Stimulated activated naive CD4-positive, alpha-beta T cell treated with Interleukin-2 at 50 U/mL for 16 hours (primary cell): Measurements from ENCODE around the gene AGPS.
"Not testable (repeated sequence)": the region's sequence is repeated elsewhere in the genome, so short reads cannot be mapped to it uniquely, and the experiment has no call there.

Experiments
- DNase-seq: peaks from one replicate; lab custom pipeline; 2025; lab: John Stamatoyannopoulos, UW

AGPS gene

DNA sequence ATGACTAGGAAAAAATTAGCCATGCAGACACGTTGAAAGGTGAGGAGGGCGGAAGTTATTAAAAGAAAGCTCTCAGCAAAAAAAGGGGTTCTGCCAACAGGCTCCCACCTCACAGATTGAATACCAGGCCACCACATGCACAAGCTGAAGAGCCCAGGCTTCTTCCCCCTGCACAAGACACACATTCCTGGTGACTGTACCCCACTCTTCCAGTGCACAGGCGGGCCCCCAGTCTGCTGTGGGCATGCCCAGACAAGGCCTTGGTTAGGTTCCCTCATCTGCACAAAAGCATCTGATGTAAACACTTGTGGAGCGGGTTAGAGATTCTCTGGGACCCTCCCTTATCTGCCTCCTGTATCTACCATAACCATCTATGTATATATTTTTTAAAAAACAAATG lies 81.7 kb downstream of the AGPS start:
- no peak for DNase-seq

DNA sequence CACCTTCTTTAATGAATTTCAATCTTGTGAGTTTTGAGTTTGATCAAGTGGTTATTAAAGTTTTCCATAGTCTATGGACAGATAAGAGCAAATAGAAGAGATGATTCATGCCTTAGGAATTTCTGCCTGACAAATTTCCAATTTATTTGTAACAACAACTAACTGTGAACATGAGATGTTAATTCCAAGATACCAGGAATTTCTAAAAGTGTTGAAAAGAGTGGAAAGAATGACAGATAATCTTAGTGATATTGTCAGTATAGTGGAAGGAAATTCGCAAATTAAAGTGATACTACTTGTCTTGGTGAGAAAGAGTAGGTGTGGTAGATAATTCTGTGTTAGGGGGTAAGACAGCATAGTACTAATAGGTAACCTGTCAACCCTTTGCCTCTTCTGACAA lies 82.4 kb downstream of the AGPS start:
- no peak for DNase-seq

GRCh38 chr2:177476897-177477296 lies 84.3 kb downstream of the AGPS start:
- no peak for DNase-seq

GRCh38 chr2:177478029-177478428 lies 85.5 kb downstream of the AGPS start:
- DNase-seq: no peak

DNA sequence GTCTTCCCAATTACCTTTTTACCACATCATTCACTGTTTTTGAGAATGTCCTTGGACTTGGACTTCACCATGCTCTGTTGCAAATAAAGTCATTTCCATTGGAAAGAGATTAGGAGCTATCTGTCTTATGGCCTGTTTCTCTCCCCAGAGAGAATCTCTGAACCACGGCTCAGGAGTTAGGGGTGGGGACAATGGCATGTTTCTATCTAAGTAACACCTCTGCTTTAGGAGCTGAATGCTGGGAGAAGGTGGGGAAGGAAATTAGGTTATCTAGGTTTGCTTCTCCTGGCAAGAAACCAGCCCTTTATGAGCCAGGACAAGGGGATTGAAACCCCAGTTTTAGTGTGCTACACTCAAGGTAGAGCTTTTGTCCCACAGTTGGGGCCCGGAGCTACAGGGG lies 86.3 kb downstream of the AGPS start:
- no peak for DNase-seq

DNA sequence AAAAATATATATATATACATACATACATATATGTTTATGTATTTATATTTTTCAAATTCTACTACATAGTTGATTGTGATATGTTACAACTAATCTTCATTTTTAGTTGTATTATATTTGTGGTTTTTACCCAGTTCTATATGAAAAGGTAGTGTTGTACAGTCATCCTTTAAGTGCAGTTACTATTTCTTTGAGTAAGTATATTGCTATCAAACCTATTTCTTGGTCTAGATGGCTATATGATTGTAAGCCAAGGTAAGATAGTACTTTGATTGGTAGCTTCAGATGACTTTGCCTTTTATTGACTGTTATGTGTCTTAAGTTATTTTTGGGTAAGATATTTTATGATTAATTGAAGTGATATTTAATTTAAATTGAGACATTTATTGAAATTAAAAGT lies 89.6 kb downstream of the AGPS start:
- no peak for DNase-seq

- DNase-seq: no peak
Measured at GRCh38 chr2:177483531-177483930, 91.0 kb downstream of the AGPS start.

GRCh38 chr2:177484180-177484795 lies 91.7 kb downstream of the AGPS start:
- no peak for DNase-seq

DNA sequence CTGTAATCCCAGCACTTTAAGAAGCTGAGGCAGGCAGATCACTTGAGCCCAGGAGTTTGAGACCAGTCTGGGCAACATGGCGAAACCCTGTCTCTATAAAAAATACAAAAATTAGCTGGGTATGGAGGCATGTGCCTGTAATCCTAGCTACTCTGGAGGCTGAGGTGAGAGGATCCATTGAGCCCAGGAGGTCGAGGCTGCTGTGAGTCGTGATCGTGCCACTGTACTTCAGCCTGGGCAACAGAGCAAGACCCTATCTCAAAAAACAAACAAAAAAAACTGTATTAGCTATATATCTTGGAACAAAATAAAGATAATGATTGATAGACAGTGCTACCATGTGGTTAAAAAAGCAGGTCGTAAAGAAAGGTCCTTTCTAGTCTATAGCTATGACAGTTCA lies 93.1 kb downstream of the AGPS start:
- DNase-seq: not testable (repeated sequence)

GRCh38 chr2:177489719-177490301 lies 97.2 kb downstream of the AGPS start:
- no peak for DNase-seq

DNA sequence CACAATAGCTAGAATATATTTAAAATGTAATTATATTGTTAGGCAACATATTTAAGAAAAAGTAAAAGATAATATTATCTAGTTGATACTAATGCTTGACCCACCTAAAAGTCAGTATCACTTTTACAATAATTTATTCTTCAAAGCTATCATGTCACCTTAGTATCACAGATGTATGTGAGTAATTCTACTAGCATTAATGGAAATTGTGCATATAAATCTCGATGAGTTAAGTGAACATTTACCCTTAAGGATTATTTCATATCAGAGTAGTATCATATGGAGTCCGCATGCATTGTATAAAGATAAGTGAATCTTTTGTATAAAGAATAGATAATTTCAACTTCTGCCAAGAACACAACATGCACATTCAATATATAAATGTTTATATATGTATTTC lies 103.4 kb downstream of the AGPS start:
- no peak for DNase-seq

DNA sequence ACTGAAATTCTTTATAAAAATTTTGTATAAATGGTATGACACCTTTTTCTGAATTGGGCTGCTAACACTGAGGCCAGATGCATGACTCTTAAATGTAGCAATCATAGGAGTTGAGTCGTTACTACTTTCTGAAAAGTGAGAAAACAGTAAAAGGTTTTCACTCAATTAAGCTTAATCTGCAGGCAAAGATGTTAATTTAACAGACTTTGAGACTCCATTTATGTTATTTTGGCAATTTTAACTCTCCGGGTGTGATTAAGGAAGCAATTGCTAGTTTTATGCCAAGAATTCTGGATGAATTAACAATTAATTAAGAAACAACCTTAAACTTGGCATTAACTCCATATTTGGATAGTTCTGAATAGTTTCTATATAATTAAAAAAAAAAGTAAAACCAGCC lies 104.3 kb downstream of the AGPS start:
- no peak for DNase-seq

DNA sequence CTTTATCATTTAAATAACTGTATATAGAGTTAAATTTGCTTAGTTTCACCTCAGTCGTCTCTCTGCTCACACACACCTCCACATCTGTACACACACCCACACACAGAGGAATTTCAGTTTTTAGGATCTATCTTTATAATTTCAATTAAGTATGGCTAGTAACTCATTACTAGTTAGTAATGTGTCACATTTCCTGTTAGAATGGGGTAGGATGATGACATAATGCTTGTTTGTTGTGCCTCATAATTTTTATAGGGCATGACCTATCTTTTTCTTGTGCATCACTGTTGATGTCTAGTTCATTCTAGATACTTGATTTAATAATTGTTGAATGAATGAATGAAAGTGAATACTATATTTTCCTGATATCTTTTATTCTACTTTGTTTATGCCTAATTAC lies 108.6 kb downstream of the AGPS start:
- DNase-seq: no peak

- DNase-seq: no peak
Measured at GRCh38 chr2:177506505-177506904, 113.9 kb downstream of the AGPS start.

- DNase-seq: no peak
Measured at GRCh38 chr2:177506998-177507397, 114.4 kb downstream of the AGPS start.

- DNase-seq: no peak
Measured at GRCh38 chr2:177516824-177517544, 124.4 kb downstream of the AGPS start.

- no peak for DNase-seq
Measured at GRCh38 chr2:177518754-177519153, 126.2 kb downstream of the AGPS start.

DNA sequence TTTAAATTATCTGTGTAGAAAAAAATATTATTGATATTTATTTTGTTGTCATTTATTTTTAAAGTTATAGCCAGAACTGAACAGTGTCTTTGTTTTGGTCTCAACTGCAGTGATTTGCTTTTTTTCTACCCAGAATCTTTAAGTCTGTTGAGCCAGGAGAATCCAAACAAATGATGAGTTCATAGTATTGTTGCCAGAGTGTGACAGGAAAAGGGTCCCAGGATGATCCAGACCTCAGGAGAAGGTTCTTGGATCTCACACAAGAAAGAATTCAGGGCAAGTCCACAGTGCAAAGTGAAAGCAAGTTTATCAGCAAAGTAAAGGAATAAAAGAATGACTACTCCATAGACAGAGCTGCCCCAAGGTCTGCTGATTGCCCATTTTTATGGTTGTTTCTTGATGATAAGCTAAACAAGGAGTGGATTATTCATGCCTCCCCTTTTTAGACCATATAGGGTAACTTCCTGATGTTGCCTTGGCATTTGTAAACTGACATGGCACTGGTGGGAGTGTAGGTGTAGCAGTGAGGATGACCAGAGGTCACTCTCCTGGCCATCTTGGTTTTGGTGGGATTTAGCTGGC lies 127.1 kb downstream of the AGPS start:
- DNase-seq: no peak

DNA sequence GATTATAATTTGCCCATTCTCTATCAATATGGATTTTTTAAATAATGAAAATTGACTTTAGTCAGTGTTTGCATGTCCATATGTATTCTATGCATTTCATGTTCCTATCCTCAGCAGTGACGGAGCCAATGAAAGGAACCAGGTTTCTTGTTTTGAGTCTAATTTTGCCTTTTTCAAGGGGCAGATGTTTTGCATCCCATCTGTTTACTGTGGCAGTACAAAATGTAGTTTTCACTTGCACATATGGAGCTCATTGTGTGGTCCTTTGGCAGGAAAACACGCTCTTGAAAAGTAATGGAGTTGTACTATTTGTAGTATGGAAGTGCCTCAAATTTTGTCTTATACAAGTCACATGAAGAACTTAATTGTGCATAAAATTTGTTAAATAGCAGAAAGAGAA lies 127.8 kb downstream of the AGPS start:
- no peak for DNase-seq

- no peak for DNase-seq
Measured at GRCh38 chr2:177523781-177524180, 131.2 kb downstream of the AGPS start.

DNA sequence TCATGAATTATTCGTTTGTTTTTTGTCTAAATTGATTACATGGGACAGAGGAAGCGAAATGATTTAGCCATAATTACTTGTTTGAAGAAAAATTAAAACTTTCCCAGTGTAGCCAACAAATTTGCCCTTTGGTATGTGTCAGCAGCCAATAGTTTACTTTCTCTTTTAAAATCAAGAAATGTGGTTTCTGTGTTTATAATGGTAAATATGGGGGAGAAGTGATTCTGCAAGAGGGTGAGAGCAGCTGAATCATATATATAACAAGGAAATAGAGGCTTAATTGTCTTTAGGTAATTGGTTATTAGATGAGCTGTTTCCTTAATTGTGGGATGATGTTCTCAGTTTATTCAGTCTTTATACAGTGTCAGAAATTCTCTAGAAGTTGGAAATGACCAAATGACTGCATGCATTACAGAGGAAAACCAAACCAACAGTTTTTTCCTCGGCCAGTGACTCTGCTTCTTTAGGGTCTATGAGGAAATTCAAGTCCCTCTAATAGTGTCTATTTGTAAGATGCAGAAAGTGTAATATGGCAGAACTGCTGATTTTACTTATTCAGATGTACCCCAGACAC lies 132.9 kb downstream of the AGPS start:
- DNase-seq: no peak

DNA sequence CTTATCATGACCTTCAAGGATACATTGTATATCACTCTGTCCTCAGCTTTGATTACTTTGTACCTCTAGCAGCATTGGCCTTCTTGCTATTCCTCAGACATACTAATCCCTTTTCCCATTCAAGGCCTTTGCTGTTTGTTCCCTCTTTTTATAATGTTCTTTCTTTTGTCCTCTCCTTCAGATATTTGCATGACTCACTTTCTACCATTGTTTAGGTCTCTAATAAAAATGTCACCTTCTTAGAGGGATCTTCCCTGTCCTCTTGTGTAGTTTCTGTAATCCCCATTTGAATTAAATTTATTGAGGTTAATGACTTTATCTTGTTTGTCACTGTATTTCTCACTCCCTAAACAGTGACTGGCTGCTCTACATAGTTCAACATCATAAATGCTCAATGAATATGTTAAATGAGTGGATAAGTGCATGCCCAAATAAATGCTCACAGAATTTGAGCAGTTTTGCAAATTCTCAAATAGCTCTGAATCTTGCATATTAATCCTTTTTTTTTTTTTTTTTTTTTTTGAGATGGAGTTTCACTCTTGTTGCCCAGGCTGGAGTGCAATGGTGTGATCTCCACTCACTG lies 135.9 kb downstream of the AGPS start:
- no peak for DNase-seq

- no peak for DNase-seq
Measured at GRCh38 chr2:177529166-177529565, 136.6 kb downstream of the AGPS start.
